ENCODE measurements around the gene LPO.

DNA sequence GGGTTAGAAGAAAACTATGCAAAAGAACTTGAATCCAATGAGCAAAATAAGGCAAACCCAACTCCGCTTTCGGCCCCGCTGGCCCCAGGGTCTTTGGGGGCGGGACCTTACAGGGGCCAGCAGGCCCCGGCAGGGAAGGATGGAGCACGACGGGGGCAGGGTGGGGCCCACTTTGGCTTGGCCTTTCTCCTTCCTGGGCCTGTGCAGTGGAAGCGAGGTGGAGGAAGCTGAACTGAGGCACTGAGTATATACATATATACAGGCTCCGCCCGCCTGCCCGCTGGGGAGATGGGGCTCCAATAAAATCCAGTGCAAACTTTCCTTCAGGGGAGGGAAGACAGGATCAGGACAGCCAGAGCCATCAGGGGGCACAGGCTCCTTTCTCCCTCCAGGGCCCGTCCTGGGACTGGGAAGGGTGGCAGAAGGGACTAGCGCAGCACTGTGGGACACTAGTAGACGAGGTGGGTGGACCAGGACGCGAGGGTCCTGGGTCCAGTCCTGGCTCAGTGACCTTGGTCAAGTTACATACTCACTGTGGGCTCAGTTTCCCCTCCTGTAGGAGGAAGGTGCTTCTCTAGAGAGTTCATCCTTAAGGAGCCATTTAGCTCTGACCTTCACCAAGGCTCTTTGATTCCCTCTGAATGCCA is 63.2 kb downstream of the LPO start:
- TF ChIP-seq, protein P1, sequence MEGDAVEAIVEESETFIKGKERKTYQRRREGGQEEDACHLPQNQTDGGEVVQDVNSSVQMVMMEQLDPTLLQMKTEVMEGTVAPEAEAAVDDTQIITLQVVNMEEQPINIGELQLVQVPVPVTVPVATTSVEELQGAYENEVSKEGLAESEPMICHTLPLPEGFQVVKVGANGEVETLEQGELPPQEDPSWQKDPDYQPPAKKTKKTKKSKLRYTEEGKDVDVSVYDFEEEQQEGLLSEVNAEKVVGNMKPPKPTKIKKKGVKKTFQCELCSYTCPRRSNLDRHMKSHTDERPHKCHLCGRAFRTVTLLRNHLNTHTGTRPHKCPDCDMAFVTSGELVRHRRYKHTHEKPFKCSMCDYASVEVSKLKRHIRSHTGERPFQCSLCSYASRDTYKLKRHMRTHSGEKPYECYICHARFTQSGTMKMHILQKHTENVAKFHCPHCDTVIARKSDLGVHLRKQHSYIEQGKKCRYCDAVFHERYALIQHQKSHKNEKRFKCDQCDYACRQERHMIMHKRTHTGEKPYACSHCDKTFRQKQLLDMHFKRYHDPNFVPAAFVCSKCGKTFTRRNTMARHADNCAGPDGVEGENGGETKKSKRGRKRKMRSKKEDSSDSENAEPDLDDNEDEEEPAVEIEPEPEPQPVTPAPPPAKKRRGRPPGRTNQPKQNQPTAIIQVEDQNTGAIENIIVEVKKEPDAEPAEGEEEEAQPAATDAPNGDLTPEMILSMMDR (IDR thresholded peaks at IDR 0.05) = no peak
- TF ChIP-seq EP300 (IDR thresholded peaks at IDR 0.05) (no peak), POLR2A (IDR thresholded peaks at IDR 0.05) (no peak), POLR2AphosphoS5 (IDR thresholded peaks at IDR 0.05) (no peak)
